Stimulated activated CD8-positive, alpha-beta memory T cell treated with anti-CD3 and anti-CD28 coated beads, Interleukin-15, amount 100 ng/mL, for 24 hours (primary cell): ENCODE data around the gene CLSTN2.

Experiments
- DNase-seq: peaks from one replicate; pipeline ENCODE4 v3.0.0-alpha.2; 2020; ENCODE audit warnings: low read depth

Gene CLSTN2

GRCh38 chr3:139944256-139944910, 9.4 kb downstream of the CLSTN2 start:
- DNase-seq, result no peak

DNA sequence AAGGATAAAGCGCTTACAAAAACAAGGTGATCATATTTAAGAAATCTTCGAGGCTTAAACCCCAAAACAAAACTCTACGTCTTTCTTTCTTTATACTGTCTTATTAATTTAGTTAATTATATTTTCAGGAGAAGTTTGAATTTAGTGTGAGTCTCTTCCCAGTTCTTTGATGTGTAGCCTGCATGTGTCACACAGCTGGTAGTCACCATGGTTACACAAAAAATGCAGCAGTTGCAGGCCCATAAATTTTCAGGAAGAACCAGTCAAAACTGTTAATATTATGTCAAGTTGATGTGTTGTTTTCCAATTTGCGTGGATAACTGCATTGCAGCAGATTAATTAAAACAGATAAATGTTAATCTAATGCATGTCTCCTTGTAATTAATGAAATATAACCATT, 10.4 kb downstream of the CLSTN2 start:
- no peak for DNase-seq

DNA sequence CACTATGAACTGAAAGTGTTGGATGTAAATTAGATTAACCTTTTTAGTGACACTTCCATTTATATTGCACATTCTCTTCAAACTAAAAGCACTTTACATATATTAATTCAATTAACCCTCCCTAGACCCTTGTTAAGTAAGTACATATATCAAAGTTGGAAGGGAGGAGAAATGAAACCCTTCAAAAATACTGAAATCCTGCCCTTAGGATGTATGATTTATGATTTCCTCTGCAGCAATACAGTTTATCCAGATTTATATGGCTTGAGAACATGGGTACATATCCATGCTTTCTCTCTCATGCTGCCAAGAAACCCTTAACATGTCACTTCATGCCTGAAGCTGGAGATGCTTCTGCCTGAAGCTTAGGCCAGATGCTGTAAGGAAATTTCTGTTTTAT, 11.0 kb downstream of the CLSTN2 start:
- no peak for DNase-seq

- DNase-seq, result no peak
These were observed 13.5 kb downstream of the CLSTN2 start for GRCh38 chr3:139948467-139948866.

- no peak for DNase-seq
These were observed 13.9 kb downstream of the CLSTN2 start for GRCh38 chr3:139948898-139949297.

- no peak for DNase-seq
These were observed 18.3 kb downstream of the CLSTN2 start for GRCh38 chr3:139953131-139953910.

DNA sequence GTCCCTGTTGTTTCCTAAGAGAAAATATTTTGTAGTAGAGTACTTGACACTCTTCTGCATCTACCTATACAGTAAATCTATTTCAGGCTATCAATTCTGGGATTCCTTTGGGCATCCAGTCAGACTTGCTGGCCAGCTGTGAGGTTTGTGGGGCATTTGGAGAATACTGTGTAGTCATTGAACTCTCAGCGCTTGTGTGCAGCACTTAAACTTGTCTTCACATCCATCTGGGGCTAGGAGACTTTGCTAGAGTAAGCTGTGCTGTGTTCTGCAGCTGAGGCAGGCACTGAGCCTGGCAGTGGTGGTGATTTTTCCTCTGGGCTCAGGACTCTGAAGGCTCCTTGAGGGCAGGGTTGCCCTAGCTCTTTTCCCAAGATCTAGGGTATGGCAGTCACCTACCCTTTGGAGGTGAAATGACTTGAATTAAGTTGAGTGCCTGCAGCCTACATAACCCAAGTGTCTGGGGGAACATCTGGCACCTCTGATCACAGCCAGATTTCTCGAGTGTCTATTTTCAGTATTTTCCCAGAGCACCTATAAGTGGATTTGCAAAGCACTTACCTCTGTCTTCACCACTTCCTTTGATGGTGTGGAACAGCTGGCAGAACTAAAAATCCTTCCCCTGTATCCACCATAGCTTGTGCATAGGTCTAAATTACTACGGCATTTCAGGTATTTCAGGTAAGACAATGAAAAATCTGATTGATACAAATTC, 19.3 kb downstream of the CLSTN2 start:
- no peak for DNase-seq

DNA sequence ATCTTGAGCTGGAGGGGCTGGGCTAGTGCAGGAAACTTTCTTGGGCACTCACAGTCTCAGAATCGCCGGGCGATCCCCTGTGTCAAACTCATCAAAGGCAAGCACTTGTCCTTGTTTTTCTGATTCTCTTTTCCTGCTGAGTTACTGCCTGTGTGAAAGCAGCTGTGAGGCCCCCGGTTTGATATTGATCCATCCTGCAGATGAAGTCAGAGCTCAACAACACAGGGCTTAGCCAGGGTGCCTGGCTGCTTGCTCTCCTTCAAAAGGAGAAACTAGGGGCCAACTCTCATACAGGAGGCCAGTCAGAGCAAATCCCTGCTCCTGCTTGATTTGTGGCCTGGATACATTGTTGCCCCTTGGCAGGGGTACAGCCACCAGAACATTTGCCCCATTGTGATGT, 22.9 kb downstream of the CLSTN2 start:
- DNase-seq, result no peak

DNA sequence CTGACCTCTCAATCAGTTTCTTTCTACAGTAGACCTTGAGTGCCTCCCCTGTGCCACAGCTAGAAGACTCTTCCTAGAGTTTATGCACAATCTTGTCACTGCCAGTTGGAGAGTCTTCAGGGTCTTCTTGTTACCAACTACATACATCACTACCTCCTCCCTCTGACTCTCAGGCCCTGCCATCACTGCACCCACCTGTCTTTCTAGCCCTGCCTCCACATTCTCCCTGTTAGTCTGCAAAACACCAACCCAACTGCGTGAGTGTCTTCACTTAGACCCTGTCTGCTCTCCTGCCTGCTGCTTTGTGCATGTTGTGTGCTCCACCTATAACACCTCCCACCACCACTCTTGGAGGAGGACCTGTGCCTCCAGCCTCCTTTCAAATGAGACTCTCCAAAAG, 34.4 kb downstream of the CLSTN2 start:
- DNase-seq, result no peak

GRCh38 chr3:139970526-139970925, 35.5 kb downstream of the CLSTN2 start:
- no peak for DNase-seq

- no peak for DNase-seq
These were observed 39.9 kb downstream of the CLSTN2 start for GRCh38 chr3:139974809-139975425.

GRCh38 chr3:139975594-139976365, 40.8 kb downstream of the CLSTN2 start:
- no peak for DNase-seq

DNA sequence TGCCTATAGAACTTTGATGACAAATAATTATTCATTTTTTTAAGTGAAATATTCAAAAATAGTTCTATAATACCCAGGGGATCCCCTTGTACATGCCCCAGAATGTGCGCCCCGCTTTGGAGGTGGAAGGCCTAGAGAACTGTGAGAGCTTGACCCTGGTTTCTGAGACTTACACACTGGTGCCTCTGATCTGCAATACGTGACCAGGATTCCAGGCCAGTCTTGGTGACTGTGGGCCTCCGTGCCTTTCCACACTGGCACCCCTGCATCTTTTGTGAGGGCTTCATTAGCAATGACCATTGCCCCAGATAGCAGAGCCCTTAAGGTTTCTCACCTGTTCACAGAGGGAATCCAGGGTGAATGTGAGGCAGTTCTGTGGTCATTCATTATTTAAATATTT, 44.0 kb downstream of the CLSTN2 start:
- no peak for DNase-seq

DNA sequence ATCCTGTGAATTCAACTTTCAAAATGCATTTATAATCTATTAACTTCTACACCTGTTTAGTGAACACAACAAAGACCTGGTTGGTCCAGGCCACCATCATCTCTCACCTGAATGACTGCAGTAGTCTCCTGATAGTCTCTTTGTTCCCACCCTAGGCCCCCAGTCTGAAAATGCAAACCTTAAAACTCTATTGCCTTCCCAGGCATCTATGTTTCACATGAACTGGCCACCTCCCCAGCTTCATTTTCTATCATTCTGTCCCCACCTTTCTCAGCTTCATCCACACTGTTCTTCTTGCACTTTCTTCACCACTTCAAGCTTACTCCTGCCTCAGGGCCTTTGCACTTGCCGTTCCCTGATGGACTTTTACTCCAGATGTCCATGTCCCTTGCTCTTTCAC, 45.0 kb downstream of the CLSTN2 start:
- no peak for DNase-seq

GRCh38 chr3:139982404-139982803, 47.4 kb downstream of the CLSTN2 start:
- no peak for DNase-seq

- DNase-seq, result no peak
These were observed 50.6 kb downstream of the CLSTN2 start for GRCh38 chr3:139985576-139985975.

DNA sequence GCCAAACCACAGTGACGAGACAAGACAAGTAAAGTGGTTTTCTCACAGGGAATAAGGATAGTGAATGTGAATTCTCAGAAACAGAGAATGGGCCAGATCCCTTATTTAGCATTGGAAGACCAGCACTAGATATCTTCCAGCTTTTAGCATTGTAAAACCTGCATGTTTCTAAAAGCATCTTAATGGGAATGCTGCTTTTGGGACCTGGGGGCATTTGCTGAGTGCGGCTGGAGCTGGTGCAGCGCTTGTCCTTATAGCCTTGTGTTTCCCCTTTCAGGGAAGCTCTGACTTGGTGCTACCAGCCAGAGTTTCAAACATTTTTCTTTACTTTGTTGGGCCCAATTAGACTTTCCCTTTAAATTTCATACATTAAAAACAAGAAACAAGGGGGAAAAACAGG, 52.9 kb downstream of the CLSTN2 start:
- no peak for DNase-seq

- DNase-seq, result no peak
These were observed 53.6 kb downstream of the CLSTN2 start for GRCh38 chr3:139988472-139989156.

- no peak for DNase-seq
These were observed 59.9 kb downstream of the CLSTN2 start for GRCh38 chr3:139994891-139995290.

GRCh38 chr3:140004271-140004670, 69.3 kb downstream of the CLSTN2 start:
- no peak for DNase-seq

- no peak for DNase-seq
These were observed 71.3 kb downstream of the CLSTN2 start for GRCh38 chr3:140006331-140006730.
